AG09319 (cell line): ENCODE results near the gene NEDD9.

Source experiments
- DNase-seq: peaks from one replicate; pipeline ENCODE4 v3.0.0-alpha.2; 2010; ENCODE audit warnings: low read depth; ENCODE audit errors: extremely low read depth
- TF ChIP-seq, protein P1 (sequence below): IDR thresholded peaks from 2 replicates; pipeline ENCODE4 v1.5.1; 2011; ENCODE audit warnings: low read depth, mild to moderate bottlenecking, inconsistent platforms, low read length, moderate library complexity

Gene NEDD9

GRCh38 chr6:11237956-11238355 lies 5.5 kb upstream of the NEDD9 start:
- TF ChIP-seq, protein P1, sequence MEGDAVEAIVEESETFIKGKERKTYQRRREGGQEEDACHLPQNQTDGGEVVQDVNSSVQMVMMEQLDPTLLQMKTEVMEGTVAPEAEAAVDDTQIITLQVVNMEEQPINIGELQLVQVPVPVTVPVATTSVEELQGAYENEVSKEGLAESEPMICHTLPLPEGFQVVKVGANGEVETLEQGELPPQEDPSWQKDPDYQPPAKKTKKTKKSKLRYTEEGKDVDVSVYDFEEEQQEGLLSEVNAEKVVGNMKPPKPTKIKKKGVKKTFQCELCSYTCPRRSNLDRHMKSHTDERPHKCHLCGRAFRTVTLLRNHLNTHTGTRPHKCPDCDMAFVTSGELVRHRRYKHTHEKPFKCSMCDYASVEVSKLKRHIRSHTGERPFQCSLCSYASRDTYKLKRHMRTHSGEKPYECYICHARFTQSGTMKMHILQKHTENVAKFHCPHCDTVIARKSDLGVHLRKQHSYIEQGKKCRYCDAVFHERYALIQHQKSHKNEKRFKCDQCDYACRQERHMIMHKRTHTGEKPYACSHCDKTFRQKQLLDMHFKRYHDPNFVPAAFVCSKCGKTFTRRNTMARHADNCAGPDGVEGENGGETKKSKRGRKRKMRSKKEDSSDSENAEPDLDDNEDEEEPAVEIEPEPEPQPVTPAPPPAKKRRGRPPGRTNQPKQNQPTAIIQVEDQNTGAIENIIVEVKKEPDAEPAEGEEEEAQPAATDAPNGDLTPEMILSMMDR = no peak
- no peak for DNase-seq

DNA sequence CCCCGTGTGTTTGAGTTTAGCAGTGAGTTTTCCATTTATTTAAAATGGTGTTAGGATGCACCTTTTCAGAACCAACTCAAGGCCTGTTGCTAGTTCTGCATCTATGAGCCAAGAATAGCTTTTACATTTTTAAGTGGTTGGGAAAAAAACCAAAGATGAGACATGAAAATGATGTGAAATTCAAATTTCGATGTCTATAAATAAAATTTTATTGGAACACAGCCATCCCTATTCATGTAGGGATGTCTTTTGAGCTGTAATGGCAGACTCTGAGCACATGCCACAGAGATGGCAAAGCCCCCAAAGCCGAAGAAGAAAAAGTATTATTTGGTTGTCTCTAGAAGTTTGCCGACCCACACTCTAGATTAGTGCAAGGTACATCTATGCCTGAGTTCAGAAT lies 5.0 kb upstream of the NEDD9 start:
- TF ChIP-seq, protein P1 = no peak
- DNase-seq = no peak

DNA sequence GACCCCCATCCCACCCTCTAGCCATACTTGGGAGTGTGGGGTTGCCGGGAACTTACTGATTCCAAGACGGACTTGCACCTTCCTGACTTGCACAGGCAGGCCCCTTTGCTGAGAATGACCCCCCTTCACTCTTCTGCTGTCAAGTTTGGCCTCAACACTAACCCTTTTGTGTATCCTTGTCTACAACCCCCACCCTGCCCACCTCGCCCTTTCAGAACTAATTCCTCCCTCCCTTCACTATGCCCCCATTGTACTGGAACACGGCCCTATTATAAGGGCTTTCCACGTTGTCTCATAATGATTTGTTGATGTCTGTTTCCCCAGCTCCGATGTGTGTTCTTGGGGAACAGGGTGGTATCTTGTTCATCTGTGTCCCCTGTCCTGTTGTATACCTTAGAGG lies 4.4 kb upstream of the NEDD9 start:
- TF ChIP-seq, protein P1 = no peak
- DNase-seq = no peak

DNA sequence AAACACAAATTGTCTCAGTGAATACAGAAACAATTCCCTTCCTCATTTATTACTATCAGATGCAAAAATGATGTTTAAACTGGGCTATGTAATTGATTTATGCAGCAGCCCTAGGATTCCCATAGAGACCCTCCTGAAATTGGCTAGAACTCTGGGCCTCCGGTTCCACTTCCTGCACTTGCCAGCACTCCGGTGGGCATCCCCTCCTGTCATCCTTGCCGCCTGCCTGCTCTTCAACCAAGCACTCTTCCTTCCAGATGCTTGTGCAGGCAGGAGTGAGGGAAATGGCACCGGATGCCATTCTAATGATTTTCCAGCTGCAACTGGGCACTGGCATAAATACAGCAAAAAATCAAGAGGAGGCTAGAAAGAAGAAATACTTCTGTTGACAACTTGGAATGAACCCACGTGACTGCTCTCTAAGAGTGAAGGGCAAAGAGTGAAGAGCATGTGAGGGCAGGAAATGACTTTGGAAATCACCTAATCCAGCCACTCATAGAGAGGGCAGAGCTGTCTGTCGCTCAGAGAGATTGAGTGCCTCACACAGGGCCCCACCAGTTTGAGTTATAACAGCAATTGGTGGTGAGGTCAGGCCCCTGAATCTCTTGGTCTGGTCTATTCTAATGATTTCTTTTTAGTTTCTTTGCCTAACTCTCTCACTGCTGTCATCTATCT lies 3.7 kb upstream of the NEDD9 start:
- DNase-seq = no peak

DNA sequence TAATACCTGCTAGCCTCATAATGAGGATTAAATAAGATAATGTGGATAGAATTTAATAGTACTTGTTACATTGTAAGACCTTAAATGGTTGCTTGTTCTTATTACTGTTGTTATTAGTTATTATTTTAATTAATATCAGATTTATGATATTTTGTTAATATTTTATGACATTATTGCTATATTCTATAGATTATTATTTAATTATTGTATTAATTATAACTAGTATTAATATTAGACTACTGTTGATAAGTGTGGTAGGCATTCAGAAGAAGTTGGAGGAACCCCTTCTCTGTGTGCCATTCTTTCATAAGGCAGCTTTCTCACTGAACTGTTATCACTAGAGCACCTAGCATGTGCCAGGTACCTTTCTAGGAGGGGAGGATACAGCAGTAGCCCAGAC lies 2.6 kb upstream of the NEDD9 start:
- DNase-seq = no peak
- TF ChIP-seq, protein P1 = no peak

More for the DNA sequence above, 3.7 kb upstream of the NEDD9 start:
- TF ChIP-seq, protein P1 = no peak

- TF ChIP-seq, protein P1 = no peak
- no peak for DNase-seq
These were observed 1.5 kb upstream of the NEDD9 start for GRCh38 chr6:11233673-11234573.
